Measurements from ENCODE around the gene SHLD2. TPM values are rescaled to one million over a fixed set of nuclear protein-coding genes. Genes with fewer than 3 reads are reported as not detected.
"Not testable (repeated sequence)": the region's sequence is repeated elsewhere in the genome, so short reads cannot be mapped to it uniquely, and the experiment has no call there.

SHLD2 gene
- total RNA-seq, 4 donors from 2014 or later = 18.0 to 36.1 (median 20.8) TPM

DNA sequence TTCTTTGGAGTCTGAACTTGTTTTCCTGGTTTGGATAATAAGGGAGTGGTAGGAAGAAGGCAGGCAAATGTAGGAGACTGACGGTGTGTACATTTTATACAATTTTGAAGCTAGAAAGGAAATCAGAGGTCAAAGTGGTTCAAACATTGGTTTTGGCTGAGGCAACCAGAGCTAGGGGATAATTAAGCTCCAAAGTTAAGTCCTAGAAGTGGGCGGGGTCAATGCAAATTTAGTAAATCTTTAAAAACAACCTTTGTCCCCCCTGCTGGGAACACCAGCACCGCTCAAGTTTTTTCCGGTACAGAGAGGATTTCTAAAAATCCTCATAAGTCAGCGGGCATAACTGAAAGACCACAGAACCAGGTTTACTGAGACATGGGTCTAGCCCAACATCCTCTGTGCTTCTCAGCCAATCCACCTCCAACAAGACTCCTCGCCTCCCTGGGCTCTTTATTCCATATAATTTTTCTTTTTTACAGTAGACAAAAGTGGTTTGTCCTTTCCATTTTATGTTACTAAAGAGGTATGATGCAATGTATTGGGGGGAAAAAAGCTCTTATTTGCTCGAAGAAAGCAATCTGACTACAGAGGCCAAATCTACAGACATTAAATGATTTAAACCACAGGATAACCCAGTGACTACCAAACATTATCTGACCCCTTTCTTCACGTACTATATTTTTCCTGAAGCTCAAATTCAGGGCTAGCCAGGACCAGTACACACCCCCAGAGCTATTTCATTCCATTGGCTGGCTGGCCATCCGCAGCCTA is 2.0 kb upstream of the SHLD2 start:
- no peak for DNase-seq (ENCODE audit: low spot score in 2 of 2)
- Histone ChIP-seq H3K4me3 (peak overlapping the region; percentile 91), H3K36me3 (no peaks in the 10 kb centered on the region), H3K9me3 (no peaks in the 10 kb centered on the region), H3K27ac (peak overlapping the region; percentile 100), H3K27me3 (no peaks in the 10 kb centered on the region), H3K4me1 (peaks cover 52% of the 10 kb centered on the region)
- WGBS = 3% methylated on average over 9 of the region's 9 CpGs
- TF ChIP-seq POLR2AphosphoS5 (IDR thresholded peaks at IDR 0.05) = no peak
- TF ChIP-seq POLR2A (IDR thresholded peaks at IDR 0.05) = no peak
- TF ChIP-seq CTCF (IDR thresholded peaks at IDR 0.05) = no peak
- TF ChIP-seq EP300 (IDR thresholded peaks at IDR 0.05) = no peak

DNA sequence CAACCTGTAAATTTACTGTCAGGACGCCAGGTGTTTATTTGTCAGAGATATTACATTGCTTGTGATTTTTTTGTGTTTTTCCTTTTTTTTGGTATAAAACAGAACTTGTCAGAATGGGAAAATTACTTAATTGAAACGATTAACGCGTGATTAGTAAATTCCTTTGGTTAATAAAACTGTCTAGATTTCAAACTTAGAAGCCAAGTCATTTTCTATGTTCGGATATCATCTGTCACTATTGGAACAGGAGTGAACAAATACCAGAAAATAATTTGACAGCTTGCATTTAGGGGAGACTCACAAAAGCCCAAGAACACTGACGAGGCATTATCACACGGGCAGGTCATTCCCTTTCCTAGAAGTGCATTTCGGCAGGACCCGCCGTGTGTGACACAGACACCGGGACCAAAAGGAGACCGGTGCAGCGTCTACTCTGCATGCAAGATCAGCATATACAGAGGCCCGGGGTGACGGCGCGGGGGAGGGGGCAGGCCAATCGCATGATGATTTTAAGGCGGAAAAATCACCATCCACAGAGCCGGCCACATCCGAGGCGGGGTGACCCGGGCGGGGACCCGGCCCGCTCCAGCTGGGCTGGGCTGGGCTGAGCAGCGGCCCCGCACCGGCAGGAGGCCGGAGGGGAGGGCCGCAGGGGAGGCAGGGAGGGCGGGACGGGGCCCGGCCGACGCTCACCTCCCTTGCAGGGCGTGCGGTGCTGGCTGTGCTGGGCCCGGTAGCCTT is 1.2 kb upstream of the SHLD2 start:
- Histone ChIP-seq H3K4me3 (peak overlapping the region; percentile 91), H3K9me3 (no peaks in the 10 kb centered on the region), H3K27ac (peak overlapping the region; percentile 100), H3K36me3 (peaks cover 1% of the 10 kb centered on the region), H3K4me1 (peaks cover 51% of the 10 kb centered on the region), H3K27me3 (no peaks in the 10 kb centered on the region)
- TF ChIP-seq POLR2A (IDR thresholded peaks at IDR 0.05) (no peak), CTCF (IDR thresholded peaks at IDR 0.05) (no peak), EP300 (IDR thresholded peaks at IDR 0.05) (no peak), POLR2AphosphoS5 (IDR thresholded peaks at IDR 0.05) (no peak)
- WGBS = 2% methylated on average over 18 of the region's 39 CpGs
- DNase-seq (ENCODE audit: low spot score in 2 of 2) = peak; percentile 88 to 91

DNA sequence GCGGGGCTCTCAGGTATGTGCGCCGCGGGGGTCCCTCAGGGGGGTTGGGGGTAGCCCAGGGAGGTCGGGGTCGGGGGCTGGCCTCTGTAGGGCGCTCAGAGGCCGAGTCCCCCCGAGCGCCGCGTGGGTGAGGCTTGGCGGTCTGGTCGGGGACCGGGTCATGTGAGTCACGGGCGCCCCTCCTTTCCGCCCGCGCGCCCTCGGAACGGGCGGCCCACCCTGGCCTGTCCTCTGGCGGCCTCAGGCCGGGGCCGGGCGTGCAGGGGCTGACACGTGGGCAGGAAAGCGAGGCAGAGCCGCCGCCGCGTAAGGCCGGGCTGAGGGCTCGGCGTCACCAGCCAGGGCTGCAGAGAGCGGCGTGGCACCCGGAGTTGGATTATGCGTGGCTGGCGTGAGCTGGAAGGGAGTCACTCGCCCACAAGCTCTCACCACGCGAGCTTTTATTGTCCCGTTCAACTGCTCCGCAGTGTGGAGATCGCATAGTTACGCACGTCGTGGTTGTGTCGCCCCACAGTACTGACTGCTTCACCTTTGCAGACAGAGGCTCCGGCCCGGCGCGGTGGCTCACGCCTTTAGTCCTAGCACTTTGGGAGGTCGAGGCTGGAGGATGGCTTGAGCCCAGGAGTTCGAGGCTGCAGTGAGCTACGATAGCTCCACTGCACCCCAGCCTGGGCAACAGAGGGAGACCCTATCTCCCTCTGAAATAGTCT is 385 bp downstream of the SHLD2 start:
- H3K27ac ChIP-seq = peak overlapping the region; percentile 100
- no peaks in the 10 kb centered on the region for H3K27me3 ChIP-seq
- peak; percentile 89 to 91 for DNase-seq (ENCODE audit: low spot score in 2 of 2)
- H3K4me1 ChIP-seq = peaks cover 41% of the 10 kb centered on the region
- H3K9me3 ChIP-seq = no peaks in the 10 kb centered on the region
- under 1% methylated on average over 32 of the region's 60 CpGs for WGBS
- TF ChIP-seq EP300 (IDR thresholded peaks at IDR 0.05) (no peak), POLR2A (IDR thresholded peaks at IDR 0.05) (peak in 1 of 2 donors; percentile 44), CTCF (IDR thresholded peaks at IDR 0.05) (no peak), POLR2AphosphoS5 (IDR thresholded peaks at IDR 0.05) (peak in 2 of 3 donors; percentile 85 to 87)
- H3K4me3 ChIP-seq = peak overlapping the region; percentile 91
- H3K36me3 ChIP-seq = peaks cover 4% of the 10 kb centered on the region

DNA sequence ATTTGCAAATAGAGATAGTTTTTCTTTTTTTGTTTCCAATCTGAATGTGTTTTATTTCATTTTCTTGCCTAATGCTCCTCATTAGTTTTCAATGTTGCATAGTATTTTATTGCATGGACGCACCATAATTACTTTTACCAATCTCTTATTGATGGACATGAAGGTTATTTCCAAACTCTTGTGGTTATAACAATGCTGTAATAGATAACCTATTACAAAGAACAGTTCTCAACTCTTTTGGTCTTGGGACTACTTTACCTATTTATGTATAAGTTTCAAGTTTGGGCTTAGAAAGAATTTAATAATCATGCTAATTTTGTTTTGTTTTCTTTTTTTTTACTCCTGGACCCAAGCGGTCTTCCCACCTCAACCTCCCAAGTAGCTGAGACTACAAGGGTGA is 7.0 kb downstream of the SHLD2 start:
- H3K4me3 ChIP-seq = no peak overlapping the region
- H3K9me3 ChIP-seq = no peaks in the 10 kb centered on the region

DNA sequence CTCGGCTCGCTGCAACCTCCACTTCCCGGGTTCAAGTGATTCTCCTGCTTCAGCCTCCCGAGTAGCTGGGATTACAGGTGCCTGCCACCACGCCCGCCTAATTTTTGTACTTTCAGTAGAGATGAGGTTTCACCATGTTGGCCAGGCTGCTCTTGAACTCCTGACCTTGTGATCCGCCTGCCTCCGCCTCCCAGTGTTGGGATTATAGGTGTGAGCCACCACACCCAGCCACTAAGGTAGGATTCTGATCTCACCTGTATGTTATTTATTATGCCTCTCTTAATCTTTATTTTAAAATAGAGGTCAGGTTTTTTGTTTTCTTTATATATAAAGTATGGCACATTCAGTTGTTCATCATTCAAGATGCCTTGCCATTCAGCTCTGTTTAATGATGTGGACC is 9.7 kb downstream of the SHLD2 start:
- H3K4me1 ChIP-seq; H3K27ac ChIP-seq; DNase-seq (ENCODE audit: low spot score in 2 of 2); H3K9me3 ChIP-seq; H3K27me3 ChIP-seq; H3K4me3 ChIP-seq: not testable (repeated sequence)
- 94% methylated on average over 8 of the region's 8 CpGs for WGBS
- H3K36me3 ChIP-seq = peaks cover 60% of the 10 kb centered on the region

More for the DNA sequence above, 7.0 kb downstream of the SHLD2 start:
- TF ChIP-seq POLR2A (IDR thresholded peaks at IDR 0.05) = no peak
- no peak for TF ChIP-seq CTCF (IDR thresholded peaks at IDR 0.05)
- no peak for TF ChIP-seq POLR2AphosphoS5 (IDR thresholded peaks at IDR 0.05)
- no peak for TF ChIP-seq EP300 (IDR thresholded peaks at IDR 0.05)
- WGBS = 96% methylated on average over 2 of the region's 2 CpGs
- no peak for DNase-seq (ENCODE audit: low spot score in 2 of 2)
- Histone ChIP-seq H3K27ac (no peak overlapping the region), H3K36me3 (peaks cover 41% of the 10 kb centered on the region), H3K27me3 (no peaks in the 10 kb centered on the region), H3K4me1 (no peaks in the 10 kb centered on the region)

Data from suprapubic skin (tissue), 4 donors.